RKO (cell line): ENCODE results near the gene HOXD11.

Experiments used
- DNase-seq: peaks from one replicate; pipeline ENCODE4 v3.0.0-alpha.2; 2016; ENCODE audit warnings: low spot score

The HOXD11 gene

DNA sequence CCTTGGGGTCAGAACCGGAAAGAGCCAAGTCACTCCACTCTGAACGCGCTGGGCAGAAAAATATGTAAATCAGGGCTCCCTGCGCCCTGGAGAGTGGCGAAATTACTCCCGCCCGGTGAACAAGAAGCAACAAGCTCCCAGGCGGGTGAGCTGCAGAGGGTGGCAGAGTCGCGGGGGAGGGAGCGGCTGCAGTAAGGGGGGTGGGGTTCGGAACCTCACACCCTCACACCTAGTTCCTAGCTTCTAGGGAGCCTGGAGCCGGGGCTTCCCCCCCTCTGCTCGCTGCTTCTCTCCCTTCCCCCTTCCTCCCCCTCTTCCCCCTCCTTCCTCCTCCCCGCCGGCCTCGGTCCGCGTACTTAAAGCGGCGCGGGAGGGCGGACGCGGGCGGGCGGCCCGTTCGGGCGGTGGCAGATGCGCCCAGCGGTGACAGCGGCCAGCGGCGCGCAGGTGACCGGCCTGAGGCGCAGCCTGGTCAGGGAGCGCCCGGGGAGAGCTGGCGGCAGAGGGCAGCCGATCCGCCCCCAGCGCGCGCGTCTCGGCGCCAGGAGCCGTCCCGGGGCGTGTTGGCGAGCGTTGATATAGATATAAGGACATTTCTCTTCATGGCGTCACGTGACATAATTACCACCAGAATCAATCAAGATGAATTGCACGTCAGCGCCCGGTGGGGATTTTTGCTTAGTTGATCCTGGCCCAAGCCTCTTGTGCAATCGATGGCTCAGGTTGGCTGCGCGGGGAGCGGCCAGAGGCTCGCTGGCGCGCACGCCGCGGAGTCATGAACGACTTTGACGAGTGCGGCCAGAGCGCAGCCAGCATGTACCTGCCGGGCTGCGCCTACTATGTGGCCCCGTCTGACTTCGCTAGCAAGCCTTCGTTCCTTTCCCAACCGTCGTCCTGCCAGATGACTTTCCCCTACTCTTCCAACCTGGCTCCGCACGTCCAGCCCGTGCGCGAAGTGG lies at the start of gene HOXD11:
Gene HOXD11 (plus strand): TSS at position 700 of the 959 bp plus-strand sequence. CDS start 76 bp downstream, at position 776.
- no peak for DNase-seq

DNA sequence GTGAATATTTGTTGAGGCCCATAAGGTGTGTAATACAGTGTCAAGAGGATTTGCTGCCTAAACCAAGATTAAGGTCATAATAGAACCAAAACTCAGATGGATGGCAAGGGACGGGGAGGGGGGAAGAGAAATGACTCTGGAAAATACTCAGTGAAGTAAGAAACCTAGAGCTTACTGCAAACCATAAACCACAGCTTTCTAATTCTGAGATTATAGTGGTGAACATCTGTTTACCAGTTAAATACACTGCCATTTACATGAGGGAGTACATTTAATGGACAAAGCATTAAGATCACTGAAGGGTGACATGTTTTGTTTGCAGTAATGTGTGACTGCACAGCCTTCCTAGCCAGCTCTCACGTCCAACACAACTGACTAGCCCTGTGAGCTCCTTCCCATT lies 43.1 kb upstream of the HOXD11 start:
- no peak for DNase-seq

DNA sequence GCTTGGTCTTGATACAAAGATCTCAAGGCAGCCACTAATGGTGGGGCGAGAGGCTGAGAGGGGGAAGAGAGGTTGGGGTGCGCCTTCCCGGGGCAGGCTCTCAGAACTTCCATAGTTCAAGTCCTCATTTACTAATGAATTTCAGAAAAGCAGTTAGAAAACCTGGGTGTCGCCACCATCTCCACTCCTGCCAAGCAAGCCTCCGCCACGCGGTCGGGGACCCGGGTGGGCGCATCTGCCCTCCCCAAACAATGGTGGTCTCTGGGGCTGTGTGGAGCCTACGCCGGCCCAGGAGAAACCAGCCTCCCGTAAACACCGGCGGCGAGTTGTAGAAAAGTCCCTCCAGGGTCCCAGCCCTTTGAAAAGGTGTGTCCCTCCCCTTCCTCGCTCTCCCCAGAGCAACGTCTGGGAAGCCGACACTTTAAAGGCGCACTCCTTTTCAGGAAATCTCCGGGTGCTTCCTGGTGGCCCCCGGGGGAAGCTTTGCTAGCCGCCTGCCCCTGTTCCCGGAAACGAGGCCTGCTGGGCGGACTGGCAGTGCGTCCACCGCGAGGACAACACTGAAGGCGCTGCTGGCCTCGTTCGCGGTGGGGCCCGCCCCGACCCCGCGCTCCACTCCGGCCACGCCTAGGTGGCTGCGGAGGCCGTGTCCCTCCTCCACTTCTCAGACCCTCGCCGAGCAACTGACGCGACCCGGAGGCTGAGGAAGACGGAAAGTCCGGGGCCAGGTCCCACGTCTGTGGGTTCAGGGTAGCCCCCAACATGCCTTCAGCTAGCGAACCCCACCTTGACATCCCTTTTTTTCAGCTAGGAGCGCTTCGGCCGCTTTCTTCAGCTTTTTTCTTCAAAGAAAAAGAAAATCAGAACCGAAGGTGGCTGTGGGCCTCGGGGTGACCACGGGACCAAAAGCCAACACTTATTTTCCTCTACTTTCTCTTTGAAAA lies 40.2 kb upstream of the HOXD11 start:
- DNase-seq, result no peak

DNA sequence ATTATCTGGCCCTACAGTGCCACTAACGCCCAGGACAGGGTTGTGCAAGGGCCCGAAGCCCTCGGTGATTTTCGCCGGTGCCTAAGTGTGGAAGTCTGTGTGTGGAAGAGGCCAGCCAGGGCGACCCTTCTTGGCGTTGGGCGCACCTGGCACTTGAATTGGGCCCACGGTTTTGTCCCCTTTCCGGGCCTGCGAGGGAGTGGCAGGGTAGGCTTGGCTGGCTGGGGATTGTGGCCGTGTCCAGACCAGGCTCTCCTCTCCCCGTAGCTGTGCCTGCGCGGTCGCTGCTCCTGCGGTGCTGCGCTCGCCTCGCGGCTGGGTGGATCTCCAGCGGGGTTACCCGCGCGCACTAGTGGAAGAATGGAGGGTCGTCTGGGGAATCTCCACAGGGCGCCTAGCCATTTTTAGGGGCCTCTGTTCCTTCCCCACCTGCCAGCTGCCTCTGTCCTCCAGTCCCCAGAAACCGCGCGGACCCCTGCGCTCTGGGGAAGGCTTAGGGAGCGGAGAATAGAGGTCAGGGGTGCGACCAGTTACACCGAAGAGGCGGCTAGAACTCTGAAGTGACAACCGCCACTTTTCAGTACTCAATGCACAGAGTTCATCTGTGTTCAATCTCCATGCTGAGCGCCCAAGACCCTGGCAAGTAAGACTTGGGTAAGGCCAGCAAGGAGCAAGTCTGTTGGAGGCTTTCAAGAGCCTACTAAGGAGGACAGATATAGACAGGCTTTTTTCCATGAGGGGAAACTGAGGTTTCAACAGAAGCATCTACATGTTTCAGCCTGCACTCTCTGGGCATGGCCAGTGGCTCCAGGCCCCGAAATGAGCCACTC lies 39.3 kb upstream of the HOXD11 start:
- DNase-seq, result no peak

DNA sequence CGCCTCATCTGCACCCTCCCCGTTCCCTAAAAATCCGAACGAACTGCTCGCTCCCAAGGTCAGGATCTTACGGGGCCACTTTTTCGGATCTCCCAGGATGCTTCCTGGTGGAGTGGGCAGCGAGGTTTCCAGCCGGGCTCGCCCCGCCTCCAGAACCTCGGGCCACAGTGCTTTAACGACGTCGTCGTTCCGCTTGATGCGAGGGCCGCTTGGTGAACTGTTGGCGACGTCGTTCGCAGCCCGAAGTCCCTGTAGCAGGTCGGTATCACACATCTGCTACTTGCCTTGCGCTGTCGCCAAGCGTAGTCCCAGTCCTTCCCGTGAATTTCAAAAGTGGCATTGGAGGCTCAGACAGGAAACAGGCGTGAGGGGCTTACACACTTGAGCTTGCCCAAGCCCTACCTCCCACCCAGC lies 38.7 kb upstream of the HOXD11 start:
- DNase-seq, result no peak

DNA sequence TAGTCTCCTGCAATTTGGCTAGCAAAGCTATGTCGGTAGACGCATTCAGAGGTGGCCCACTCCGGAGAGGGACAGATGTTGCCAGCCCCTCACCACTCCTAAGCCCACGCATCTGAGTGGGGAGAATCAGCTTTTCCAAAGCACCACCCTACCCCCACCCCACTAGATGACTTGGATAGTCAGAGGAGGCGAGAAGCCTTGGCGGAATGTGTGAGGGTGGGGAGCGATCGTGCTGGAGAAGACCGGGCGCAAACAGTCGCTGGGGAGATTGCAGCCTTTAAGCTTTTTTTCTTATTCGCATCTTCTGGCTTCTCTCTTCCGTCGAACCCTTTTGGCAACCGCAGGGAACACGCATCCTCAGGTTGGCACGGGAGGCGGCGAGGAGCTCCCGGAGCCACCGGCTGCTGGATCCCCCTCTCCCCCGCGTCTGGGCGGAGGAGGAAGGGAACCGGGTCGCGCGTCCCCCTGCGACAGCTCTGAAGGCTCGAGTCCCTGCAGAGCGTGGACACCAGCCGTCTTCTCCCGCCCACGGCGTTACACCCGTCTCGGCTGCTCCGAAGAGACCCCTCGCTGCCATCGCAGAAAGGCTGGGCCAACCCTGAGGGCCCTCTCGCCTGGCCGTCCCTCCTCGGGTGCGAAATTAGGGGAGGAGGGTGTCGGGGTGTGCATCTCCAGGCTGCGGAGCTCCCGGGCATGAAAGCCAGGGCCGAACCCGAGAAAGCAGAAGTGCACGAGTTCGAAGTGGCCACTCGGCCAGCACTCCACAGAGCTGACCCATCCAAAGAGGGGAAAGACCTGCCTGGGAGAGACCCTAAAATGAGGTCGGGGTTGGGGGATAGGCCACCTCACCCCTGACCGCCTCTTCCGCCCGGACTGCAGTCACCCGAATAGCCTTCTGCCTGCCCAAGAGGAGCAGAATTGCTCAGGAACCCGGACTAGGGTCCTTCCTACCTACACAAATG lies 35.5 kb upstream of the HOXD11 start:
- DNase-seq, result no peak

DNA sequence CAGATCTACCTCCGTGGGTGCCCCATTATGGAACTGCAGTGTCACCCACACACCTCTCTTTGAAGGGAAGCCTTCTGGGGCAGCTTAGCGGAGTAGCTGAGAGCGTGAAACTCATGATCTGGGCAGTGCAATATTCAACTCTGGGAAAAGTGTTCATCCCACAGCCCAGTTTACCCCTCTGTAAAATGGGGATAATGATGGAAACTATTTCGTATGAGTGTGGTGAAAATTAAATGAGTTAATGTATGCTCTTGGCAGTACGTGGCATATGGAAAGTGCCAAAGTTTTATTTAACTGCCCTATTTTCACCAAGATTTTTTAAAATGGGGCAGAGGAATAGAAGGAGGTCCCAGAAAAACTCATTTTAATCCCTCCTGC lies 34.8 kb upstream of the HOXD11 start:
- no peak for DNase-seq

DNA sequence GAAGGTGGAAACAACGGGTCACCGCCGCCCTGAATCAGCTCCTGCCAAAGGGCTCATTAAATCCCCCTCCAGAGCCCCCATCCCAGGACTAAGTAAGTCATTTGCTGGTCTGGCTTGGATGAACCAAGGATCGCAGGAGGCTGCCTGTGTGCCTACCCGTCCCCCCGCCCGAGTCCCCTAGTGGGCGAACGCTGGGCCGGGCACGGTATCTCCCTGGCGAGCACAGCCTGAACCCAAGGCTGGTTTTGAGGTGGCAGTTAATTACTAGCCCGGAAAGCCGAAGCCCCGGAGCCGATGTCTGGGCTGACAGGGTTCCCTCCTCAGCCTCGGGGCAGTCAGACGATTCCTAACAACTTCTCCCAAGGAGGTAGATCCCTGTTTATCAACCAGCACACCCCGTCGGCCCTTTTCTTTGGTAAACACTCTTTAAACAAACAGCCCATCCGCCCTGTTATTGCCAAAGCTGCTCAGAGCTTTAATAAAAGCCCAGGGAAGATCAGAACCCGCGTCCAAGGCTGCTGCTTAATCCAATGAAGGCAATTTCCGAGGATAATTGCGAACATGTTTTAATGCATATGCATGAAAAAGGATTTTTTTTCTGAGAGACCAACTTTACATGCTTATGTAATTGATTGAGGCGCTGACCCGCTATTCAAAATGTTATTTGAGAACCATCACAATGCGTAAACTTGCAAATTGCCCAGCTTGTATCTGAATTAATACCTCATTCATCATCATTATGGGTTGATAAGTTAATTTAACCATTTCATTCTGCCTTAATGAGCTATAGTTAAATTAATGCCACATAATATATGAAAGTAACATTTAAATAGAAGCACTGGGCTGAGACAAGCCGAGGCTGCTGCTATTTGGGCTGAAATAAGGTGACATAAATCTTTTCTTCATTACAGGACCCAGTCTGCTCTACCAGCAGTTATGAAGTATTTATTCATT lies 33.9 kb upstream of the HOXD11 start:
- DNase-seq, result no peak

DNA sequence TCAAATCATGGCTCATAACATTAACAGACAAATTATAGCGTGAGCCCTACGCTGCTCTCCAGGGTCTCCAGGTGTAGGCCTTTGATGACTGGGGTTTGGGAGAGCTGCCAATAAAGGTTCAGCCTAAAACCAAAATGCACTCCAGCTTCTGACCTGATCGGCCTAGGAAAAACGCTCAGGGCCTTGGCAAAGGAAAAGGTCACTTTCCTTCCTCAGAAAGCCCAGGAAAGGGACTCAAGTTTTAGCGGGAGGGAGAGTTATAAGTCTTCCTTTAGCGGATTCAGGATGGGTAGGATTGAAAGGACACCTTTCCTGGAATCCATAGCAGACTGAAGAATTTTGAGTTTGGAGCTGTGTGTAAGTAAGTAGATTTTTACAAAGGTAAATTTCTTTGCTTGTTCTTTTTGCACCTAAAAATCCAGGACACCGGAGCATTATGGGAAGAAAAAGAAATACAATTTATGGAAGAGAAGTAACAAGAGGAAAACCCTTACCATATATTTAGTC lies 32.1 kb upstream of the HOXD11 start:
- no peak for DNase-seq

DNA sequence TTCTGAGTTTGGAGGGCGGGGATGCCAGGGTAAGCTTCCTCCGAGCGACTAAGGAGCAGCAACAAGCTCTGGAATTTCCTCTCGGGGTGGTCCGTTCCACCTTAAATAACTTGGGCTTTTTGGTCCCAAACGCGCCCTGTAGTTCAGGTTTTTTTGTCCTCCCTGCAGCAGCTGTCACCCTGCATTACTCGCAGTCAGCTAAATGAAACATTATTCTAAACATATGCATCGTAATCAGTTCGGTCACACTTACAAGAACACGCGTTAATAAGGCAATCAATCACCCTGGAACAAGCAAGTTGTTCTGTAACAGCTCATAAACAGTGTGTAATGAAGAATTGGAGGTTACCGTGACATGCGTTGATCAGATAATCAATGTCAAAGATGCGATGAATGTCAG lies 31.6 kb upstream of the HOXD11 start:
- no peak for DNase-seq

DNA sequence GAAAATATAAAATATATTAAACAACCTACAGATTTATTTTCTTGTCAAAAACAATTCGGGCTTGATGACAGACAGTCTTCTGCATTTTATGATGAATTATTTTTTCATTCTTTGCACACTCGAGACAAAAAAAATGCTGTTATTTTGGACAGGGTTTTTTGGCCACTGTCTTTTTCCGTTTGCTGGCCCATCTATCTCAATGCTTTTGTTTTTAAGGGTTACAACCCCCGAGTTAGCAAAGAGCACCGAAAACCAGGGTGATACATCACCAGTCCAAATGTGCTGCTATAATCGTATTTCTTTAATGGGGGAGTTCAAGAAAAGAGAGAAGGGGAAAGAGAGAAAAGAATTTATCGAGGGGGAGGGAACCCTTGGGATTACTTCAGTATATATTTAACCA lies 31.0 kb upstream of the HOXD11 start:
- no peak for DNase-seq

DNA sequence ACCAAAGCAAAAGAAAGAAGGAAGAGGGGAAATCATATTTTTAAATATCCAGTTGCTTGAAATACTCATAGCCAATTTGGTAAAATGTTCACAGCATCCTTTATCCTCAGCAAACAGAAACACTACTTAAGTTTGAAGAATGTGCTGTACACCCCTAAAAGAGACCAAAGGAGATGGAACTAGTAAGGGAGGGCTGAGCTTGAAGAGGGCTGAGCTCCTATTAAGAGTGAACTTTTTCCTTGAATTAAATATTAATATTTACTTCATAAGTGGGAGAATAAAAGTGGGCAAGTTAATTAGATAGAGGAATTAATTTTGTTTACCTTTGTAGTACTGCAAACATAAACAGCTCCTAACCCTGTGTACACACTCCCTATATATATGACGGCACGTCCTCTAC lies 30.3 kb upstream of the HOXD11 start:
- DNase-seq, result no peak

DNA sequence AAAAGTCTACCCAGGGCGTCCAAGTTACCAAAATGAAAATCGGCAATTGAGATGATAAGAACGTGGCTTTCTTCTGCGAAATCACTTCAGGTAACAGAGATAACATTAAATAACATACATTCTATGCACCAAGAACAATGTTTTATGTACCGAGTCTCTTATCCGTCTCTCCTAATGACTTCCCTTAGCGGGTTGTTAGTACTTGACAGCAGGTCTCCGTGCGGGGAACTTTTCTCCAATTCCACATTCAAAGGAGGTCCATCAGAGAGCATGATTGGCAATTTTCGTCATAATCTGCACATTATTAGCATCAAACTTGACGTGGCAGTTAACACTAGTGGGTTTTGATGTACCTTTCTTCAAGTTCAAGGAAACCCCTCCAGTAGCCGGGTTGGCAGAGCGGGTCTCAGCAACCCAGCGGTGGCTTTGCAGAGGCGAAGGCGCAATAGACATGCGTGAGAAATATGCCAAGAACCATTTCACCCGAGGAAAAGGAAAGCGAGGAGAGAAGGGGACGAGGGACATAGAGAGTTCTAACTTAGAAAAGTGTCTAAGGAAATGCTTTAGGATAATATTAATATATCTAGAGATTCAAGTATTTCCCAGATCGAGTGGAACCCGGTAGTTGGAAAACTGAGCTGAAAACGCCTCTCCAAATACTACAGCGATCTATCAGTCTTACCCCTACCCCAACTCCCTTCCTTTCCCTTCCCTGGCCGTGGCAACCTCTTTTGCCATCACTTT lies 28.4 kb upstream of the HOXD11 start:
- DNase-seq, result no peak

DNA sequence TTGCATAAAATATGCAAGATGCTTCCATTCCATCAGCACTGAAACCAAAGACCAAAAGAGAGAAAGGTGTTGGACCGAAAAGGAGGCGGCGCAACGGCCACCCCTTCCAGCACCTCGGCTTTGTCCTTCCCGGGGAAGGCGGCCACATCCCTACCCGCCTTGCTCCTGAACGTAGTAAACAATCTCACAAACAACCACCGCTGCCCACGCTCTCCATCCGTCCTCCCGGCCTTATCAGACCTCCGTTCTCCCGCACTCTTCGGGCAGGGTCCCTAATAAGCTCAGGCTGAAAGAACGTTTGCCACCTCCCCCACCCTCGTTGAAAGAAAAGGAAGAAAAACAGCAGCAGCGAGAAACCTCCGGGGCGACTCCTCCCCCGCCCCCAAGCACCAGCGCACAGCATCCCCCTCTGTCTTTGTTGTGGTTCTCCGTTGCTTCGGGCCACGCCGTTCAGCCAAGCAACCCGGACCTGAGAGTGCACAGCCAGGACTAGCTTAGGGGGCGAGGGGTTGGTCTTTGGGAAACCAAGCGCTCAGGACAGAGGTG lies 27.7 kb upstream of the HOXD11 start:
- no peak for DNase-seq

DNA sequence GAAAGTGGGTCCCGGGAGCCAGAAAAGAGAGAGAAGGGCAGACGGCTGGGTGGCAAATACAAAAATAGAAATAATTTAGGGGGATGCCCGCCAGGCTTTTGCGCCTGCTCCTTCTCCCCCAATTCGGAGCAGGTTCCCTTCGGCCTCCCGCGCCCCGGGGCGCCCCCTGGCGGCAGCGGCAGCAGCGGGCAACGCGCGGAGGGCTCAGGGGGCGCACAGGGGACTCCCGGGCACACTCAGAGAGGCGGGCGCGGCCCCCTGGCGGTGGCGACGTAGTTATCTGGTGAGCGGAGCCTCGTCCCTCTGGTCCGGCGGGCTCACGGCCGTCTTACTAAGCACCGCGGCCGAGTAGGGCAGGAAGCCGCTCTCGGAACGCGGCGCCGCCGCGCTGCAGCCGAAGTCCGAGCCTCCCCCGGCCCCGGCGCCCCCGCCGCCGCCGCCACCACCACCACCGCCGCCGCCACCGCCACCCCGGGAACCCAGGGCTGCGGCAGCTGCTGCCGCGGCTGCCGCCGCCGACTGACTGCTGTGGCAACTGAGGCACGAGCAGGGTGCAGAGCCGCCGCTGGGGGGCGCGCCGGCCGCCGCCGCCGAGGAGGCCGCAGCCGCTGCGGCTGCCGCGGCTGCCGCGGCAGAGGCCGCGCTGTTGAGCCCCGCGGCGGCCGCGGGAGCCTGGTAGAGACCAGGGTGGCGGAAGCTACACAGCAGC lies 27.1 kb upstream of the HOXD11 start:
- no peak for DNase-seq

DNA sequence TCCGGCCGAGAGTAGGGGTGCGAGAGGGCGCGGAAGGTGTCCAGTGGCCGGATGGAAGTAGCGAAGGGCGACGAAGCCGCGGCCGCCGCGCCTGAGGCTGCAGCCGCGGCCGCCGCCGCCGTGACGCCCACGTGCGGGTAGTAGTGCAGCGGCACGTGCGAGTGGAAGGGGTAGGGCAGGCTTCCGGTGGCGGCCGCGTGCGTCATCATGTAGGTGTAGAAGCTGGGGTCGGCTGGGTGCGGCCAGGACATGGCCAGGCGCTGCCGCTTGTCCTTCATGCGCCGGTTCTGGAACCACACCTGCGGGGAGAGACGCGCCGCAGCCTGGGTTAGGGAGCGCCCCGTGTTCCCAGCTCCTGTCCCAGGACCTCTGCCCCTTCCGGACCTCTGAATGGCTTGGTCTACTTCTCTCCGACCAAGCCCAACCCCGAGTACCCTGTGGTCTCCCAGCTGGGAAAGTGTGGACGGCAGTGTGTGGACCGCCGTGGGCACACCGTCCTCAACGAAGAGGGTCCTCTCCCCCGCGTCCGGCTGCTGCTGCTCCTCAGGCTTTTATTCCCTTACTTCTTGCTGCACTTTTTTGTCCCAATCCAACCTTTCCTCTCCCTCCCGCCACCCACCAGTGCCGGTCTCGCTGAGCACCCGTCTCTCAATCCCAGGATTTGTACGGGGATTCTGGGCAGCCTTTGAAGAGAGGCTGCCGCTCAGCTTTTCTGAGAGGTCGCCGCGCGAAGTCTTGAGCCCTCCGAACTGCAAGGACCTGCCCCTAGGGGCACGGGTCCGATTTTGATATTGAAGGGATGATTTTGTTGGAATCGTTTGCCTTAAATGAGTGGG lies 26.3 kb upstream of the HOXD11 start:
- DNase-seq, result no peak

DNA sequence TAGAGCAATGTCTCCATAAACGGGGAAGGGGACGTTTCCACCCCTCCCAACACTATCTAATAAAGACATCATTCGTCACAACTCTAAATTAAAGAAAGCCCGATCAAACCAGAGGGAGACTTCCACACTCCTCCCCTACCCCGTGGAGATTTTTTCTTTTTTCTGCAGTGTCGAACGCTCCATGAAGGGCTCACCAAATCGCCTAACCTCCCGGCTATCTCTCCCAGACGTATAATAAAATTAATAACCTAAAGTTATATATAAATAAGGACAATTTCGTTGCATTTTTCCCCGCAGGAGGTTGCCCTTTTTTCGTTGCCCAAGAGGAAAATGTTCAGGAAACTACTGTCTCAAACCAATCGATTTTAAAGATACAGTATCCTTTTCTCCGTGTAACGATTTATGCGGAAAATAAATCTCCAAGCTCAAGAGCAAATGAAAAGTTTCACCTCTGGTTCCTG lies 25.7 kb upstream of the HOXD11 start:
- DNase-seq, result no peak
